Measurements from ENCODE around the gene SCYGR2.

Gene SCYGR2

GRCh38 chr2:227613272-227613660, 14.6 kb downstream of the SCYGR2 start:
- no peak for DNase-seq

GRCh38 chr2:227614246-227614645, 15.6 kb downstream of the SCYGR2 start:
- DNase-seq, result no peak

- DNase-seq, result no peak
Observed at GRCh38 chr2:227614740-227615139, 16.0 kb downstream of the SCYGR2 start, which contains the start of gene SCYGR3. TSS of gene SCYGR3 (minus strand) at chr2:227614840. CDS start at chr2:227614840, 0 bp downstream.

- no peak for DNase-seq
Observed at GRCh38 chr2:227615181-227615580, 16.5 kb downstream of the SCYGR2 start.

GRCh38 chr2:227615906-227616305, 17.2 kb downstream of the SCYGR2 start:
- no peak for DNase-seq

GRCh38 chr2:227616631-227617030, 17.9 kb downstream of the SCYGR2 start:
- no peak for DNase-seq

- no peak for DNase-seq
Observed at GRCh38 chr2:227617316-227618230, 18.9 kb downstream of the SCYGR2 start, which contains the start of gene SCYGR4. TSS of gene SCYGR4 (plus strand) at chr2:227617498. CDS start at chr2:227617498, 0 bp downstream.

- DNase-seq, result no peak
Observed at GRCh38 chr2:227623226-227623625, 24.5 kb downstream of the SCYGR2 start.

- DNase-seq, result no peak
Observed at GRCh38 chr2:227625420-227625819, 26.7 kb downstream of the SCYGR2 start.

- no peak for DNase-seq
Observed at GRCh38 chr2:227626580-227627151, 28.0 kb downstream of the SCYGR2 start.

GRCh38 chr2:227627769-227628168, 29.1 kb downstream of the SCYGR2 start:
- no peak for DNase-seq

GRCh38 chr2:227629435-227629834, 30.7 kb downstream of the SCYGR2 start:
- DNase-seq, result no peak

- DNase-seq, result no peak
Observed at GRCh38 chr2:227630322-227630721, 31.6 kb downstream of the SCYGR2 start.

GRCh38 chr2:227632827-227633226, 34.1 kb downstream of the SCYGR2 start:
- no peak for DNase-seq

GRCh38 chr2:227634201-227634600, 35.5 kb downstream of the SCYGR2 start:
- DNase-seq, result no peak

GRCh38 chr2:227642656-227643055, 44.0 kb downstream of the SCYGR2 start:
- no peak for DNase-seq

GRCh38 chr2:227643990-227644551, 45.4 kb downstream of the SCYGR2 start:
- DNase-seq, result no peak

Data from NCI-H69 (cell line).